OCI-LY3 (cell line): ENCODE data around the gene MASP1.

Experiments used
- EZH2phosphoT487 ChIP-seq: fragments of 200-600 bp; shearing (Covaris generic); IDR thresholded peaks from 2 replicates; pipeline ENCODE4 v1.6.1; 2018; ENCODE audit warnings: antibody characterized with exemption, mixed run types, low read depth
- TF ChIP-seq, protein P1 (sequence below): fragments of 200-600, 300-600 bp; sonication (generic); IDR thresholded peaks from 2 replicates; pipeline ENCODE4 v1.5.1; 2014; ENCODE audit warnings: antibody characterized with exemption, low read length, low read depth

DNA sequence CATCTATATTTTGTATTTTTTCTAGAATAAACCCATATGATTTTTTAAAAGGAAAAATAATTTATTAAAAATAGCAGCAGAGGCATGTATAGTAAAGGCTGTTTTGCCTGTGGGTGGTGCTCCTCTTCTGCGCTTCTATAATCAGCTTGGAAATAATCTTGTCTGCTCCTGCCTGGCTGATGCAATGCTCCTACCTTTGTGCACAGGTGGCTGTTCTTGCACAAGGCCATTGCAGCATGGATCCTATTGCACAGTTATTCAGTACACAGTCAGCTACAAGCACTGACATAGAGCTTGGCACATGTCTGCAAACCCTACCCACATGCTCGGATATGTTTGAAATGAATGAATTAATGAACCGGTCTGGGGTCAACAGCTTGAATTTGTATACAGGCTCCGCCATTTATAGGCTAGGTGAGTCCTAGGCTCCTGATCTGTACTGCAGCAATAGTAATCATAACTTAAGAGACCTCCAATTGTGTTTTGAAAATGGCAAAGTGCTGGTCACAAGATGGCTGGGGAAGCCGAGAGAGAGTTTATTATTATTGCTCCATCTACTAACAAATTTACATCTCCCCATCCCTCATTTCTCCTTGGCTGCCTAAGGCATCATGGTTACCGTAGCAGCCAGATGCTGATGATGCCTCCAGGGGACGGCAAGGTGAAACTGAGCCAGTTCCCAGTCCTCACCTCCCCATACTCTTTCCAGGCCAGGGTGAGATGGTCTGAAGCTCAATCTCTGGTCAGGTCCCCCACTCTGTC is 94.8 kb downstream of the MASP1 start:
- TF ChIP-seq, protein P1, sequence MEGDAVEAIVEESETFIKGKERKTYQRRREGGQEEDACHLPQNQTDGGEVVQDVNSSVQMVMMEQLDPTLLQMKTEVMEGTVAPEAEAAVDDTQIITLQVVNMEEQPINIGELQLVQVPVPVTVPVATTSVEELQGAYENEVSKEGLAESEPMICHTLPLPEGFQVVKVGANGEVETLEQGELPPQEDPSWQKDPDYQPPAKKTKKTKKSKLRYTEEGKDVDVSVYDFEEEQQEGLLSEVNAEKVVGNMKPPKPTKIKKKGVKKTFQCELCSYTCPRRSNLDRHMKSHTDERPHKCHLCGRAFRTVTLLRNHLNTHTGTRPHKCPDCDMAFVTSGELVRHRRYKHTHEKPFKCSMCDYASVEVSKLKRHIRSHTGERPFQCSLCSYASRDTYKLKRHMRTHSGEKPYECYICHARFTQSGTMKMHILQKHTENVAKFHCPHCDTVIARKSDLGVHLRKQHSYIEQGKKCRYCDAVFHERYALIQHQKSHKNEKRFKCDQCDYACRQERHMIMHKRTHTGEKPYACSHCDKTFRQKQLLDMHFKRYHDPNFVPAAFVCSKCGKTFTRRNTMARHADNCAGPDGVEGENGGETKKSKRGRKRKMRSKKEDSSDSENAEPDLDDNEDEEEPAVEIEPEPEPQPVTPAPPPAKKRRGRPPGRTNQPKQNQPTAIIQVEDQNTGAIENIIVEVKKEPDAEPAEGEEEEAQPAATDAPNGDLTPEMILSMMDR = no peak
- TF ChIP-seq EZH2phosphoT487 = no peak
